GM19372 (cell line): ENCODE results near the gene USP17L21.
"Not testable (repeated sequence)": the region's sequence is repeated elsewhere in the genome, so short reads cannot be mapped to it uniquely, and the experiment has no call there.

Source experiments
- ATAC-seq: cut with Tn5 transposase; IDR thresholded peaks from one replicate; pipeline ENCODE4 v1.9.1; 2021; ENCODE audit warnings: mild to moderate bottlenecking, low read depth, moderate library complexity; ENCODE audit not compliant: unreplicated experiment

USP17L21 gene, protein sequence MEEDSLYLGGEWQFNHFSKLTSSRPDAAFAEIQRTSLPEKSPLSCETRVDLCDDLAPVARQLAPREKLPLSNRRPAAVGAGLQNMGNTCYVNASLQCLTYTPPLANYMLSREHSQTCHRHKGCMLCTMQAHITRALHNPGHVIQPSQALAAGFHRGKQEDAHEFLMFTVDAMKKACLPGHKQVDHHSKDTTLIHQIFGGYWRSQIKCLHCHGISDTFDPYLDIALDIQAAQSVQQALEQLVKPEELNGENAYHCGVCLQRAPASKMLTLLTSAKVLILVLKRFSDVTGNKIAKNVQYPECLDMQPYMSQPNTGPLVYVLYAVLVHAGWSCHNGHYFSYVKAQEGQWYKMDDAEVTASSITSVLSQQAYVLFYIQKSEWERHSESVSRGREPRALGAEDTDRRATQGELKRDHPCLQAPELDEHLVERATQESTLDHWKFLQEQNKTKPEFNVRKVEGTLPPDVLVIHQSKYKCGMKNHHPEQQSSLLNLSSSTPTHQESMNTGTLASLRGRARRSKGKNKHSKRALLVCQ

DNA sequence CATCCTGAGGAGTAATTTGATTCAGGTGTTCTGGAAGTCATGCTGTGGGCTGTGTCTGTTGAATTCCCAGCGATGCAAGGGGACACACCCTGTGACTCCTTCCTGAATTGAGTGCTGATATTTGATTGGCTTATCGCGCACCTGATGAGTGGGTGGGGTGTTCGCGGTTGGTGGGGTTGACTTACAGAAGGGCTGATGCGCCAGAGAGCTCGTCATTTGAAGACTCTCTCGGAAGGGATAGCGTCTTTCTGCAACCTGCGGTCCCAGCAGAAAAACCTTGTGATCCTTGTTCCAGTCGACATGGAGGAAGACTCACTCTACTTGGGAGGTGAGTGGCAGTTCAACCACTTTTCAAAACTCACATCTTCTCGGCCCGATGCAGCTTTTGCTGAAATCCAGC is at the start of gene USP17L21:
TSS of gene USP17L21 (plus strand) at position 301 of the 400 bp plus-strand sequence. CDS start at position 301, 0 bp downstream.
- not testable (repeated sequence) for ATAC-seq

DNA sequence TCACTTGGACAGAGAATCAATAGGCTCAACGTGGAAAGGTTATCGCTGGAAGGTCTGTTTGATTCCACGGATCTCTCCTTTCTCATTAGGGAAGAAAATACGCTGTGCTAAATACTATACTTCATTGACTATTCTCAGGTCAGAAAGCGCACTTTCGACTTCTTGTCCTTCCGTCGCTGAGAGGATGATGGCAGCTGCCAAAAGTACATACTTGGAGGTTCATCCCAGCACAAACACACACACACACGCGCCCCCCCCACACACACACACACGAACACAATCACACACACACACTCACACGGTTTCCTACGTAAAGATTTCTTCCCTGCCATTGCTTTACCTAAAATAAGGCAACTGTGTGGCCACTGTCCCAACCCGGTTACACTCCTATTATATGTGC is 48.0 kb upstream of the USP17L21 start:
- ATAC-seq, result not testable (repeated sequence)

DNA sequence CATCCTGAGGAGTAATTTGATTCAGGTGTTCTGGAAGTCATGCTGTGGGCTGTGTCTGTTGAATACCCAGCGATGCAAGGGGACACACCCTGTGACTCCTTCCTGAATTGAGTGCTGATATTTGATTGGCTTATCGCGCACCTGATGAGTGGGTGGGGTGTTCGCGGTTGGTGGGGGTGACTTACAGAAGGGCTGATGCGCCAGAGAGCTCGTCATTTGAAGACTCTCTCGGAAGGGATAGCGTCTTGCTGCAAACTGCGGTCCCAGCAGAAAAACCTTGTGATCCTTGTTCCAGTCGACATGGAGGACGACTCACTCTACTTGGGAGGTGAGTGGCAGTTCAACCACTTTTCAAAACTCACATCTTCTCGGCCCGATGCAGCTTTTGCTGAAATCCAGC is 47.6 kb upstream of the USP17L21 start, which contains the start of gene USP17L11:
TSS of gene USP17L11 (plus strand) at position 301 of the 400 bp plus-strand sequence. CDS start at position 301, 0 bp downstream.
- ATAC-seq, result not testable (repeated sequence)

DNA sequence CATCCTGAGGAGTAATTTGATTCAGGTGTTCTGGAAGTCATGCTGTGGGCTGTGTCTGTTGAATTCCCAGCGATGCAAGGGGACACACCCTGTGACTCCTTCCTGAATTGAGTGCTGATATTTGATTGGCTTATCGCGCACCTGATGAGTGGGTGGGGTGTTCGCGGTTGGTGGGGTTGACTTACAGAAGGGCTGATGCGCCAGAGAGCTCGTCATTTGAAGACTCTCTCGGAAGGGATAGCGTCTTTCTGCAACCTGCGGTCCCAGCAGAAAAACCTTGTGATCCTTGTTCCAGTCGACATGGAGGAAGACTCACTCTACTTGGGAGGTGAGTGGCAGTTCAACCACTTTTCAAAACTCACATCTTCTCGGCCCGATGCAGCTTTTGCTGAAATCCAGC is 42.8 kb upstream of the USP17L21 start, which contains the start of gene USP17L12:
TSS of gene USP17L12 (plus strand) at position 301 of the 400 bp plus-strand sequence. CDS start at position 301, 0 bp downstream.
- ATAC-seq, result not testable (repeated sequence)

DNA sequence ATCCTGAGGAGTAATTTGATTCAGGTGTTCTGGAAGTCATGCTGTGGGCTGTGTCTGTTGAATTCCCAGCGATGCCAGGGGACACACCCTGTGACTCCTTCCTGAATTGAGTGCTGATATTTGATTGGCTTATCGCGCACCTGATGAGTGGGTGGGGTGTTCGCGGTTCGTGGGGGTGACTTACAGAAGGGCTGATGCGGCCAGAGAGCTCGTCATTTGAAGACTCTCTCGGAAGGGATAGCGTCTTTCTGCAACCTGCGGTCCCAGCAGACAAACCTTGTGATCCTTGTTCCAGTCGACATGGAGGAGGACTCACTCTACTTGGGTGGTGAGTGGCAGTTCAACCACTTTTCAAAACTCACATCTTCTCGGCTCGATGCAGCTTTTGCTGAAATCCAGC is 38.1 kb upstream of the USP17L21 start, which contains the start of gene USP17L13:
TSS of gene USP17L13 (plus strand) at position 301 of the 400 bp plus-strand sequence. CDS start at position 301, 0 bp downstream.
- ATAC-seq, result not testable (repeated sequence)

DNA sequence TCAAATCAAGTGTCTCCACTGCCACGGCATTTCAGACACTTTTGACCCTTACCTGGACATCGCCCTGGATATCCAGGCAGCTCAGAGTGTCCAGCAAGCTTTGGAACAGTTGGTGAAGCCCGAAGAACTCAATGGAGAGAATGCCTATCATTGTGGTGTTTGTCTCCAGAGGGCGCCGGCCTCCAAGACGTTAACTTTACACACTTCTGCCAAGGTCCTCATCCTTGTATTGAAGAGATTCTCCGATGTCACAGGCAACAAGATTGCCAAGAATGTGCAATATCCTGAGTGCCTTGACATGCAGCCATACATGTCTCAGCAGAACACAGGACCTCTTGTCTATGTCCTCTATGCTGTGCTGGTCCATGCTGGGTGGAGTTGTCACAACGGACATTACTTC is 32.4 kb upstream of the USP17L21 start:
- ATAC-seq, result not testable (repeated sequence)

DNA sequence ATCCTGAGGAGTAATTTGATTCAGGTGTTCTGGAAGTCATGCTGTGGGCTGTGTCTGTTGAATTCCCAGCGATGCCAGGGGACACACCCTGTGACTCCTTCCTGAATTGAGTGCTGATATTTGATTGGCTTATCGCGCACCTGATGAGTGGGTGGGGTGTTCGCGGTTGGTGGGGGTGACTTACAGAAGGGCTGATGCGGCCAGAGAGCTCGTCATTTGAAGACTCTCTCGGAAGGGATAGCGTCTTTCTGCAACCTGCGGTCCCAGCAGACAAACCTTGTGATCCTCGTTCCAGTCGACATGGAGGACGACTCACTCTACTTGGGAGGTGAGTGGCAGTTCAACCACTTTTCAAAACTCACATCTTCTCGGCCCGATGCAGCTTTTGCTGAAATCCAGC is 28.6 kb upstream of the USP17L21 start, which contains the start of gene USP17L15:
TSS of gene USP17L15 (plus strand) at position 301 of the 400 bp plus-strand sequence. CDS start at position 301, 0 bp downstream.
- not testable (repeated sequence) for ATAC-seq

DNA sequence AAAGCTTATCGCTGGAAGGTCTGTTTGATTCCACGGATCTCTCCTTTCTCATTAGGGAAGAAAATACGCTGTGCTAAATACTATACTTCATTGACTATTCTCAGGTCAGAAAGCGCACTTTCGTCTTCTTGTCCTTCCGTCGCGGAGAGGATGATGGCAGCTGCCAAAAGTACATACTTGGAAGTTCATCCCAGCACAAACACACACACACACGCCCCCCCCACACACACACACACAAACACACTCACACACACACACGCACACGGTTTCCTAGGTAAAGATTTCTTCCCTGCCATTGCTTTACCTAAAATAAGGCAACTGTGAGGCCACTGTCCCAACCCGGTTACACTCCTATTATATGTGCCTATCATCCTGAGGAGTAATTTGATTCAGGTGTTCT is 24.2 kb upstream of the USP17L21 start:
- ATAC-seq, result not testable (repeated sequence)

DNA sequence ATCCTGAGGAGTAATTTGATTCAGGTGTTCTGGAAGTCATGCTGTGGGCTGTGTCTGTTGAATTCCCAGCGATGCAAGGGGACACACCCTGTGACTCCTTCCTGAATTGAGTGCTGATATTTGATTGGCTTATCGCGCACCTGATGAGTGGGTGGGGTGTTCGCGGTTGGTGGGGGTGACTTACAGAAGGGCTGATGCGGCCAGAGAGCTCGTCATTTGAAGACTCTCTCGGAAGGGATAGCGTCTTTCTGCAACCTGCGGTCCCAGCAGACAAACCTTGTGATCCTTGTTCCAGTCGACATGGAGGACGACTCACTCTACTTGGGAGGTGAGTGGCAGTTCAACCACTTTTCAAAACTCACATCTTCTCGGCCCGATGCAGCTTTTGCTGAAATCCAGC is 19.1 kb upstream of the USP17L21 start, which contains the start of gene USP17L17:
TSS of gene USP17L17 (plus strand) at position 301 of the 400 bp plus-strand sequence. CDS start at position 301, 0 bp downstream.
- not testable (repeated sequence) for ATAC-seq

DNA sequence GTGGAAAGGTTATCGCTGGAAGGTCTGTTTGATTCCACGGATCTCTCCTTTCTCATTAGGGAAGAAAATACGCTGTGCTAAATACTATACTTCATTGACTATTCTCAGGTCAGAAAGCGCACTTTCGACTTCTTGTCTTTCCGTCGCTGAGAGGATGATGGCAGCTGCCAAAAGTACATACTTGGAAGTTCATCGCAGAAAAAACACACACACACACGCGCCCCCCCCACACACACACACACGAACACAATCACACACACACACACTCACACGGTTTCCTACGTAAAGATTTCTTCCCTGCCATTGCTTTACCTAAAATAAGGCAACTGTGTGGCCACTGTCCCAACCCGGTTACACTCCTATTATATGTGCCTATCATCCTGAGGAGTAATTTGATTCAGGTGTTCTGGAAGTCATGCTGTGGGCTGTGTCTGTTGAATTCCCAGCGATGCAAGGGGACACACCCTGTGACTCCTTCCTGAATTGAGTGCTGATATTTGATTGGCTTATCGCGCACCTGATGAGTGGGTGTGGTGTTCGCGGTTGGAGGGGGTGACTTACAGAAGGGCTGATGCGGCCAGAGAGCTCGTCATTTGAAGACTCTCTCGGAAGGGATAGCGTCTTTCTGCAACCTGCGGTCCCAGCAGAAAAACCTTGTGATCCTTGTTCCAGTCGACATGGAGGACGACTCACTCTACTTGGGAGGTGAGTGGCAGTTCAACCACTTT is 14.6 kb upstream of the USP17L21 start, which contains the start of gene USP17L18:
TSS of gene USP17L18 (plus strand) at position 678 of the 728 bp plus-strand sequence. CDS start at position 678, 0 bp downstream.
- not testable (repeated sequence) for ATAC-seq

DNA sequence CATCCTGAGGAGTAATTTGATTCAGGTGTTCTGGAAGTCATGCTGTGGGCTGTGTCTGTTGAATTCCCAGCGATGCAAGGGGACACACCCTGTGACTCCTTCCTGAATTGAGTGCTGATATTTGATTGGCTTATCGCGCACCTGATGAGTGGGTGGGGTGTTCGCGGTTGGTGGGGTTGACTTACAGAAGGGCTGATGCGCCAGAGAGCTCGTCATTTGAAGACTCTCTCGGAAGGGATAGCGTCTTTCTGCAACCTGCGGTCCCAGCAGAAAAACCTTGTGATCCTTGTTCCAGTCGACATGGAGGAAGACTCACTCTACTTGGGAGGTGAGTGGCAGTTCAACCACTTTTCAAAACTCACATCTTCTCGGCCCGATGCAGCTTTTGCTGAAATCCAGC is 9.6 kb upstream of the USP17L21 start, which contains the start of gene USP17L19:
TSS of gene USP17L19 (plus strand) at position 301 of the 400 bp plus-strand sequence. CDS start at position 301, 0 bp downstream.
- ATAC-seq, result not testable (repeated sequence)

DNA sequence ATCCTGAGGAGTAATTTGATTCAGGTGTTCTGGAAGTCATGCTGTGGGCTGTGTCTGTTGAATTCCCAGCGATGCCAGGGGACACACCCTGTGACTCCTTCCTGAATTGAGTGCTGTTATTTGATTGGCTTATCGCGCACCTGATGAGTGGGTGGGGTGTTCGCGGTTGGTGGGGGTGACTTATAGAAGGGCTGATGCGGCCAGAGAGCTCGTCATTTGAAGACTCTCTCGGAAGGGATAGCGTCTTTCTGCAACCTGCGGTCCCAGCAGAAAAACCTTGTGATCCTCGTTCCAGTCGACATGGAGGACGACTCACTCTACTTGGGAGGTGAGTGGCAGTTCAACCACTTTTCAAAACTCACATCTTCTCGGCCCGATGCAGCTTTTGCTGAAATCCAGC is 4.8 kb upstream of the USP17L21 start, which contains the start of gene USP17L20:
TSS of gene USP17L20 (plus strand) at position 301 of the 400 bp plus-strand sequence. CDS start at position 301, 0 bp downstream.
- not testable (repeated sequence) for ATAC-seq

DNA sequence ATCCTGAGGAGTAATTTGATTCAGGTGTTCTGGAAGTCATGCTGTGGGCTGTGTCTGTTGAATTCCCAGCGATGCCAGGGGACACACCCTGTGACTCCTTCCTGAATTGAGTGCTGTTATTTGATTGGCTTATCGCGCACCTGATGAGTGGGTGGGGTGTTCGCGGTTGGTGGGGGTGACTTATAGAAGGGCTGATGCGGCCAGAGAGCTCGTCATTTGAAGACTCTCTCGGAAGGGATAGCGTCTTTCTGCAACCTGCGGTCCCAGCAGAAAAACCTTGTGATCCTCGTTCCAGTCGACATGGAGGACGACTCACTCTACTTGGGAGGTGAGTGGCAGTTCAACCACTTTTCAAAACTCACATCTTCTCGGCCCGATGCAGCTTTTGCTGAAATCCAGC is 4.6 kb downstream of the USP17L21 start, which contains the start of gene USP17L22:
TSS of gene USP17L22 (plus strand) at position 301 of the 400 bp plus-strand sequence. CDS start at position 301, 0 bp downstream.
- ATAC-seq, result not testable (repeated sequence)

DNA sequence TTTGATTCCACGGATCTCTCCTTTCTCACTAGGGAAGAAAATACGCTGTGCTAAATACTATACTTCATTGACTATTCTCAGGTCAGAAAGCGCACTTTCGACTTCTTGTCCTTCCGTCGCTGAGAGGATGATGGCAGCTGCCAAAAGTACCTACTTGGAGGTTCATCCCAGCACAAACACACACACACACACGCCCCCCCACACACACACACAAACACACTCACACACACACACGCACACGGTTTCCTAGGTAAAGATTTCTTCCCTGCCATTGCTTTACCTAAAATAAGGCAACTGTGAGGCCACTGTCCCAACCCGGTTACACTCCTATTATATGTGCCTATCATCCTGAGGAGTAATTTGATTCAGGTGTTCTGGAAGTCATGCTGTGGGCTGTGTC is 9.0 kb downstream of the USP17L21 start:
- ATAC-seq, result not testable (repeated sequence)
